A549 treated with Mapracorat at 1 μM for 4 hours (cell line): ENCODE data around the gene SMC5. TPM values are rescaled to one million over a fixed set of nuclear protein-coding genes. Genes with fewer than 3 reads are reported as not detected.

Source experiments
- total RNA-seq: library from RNA; stranded (reverse); fragments of 200-300 nt; extraction: Qiagen RNA extraction; gene quantifications from 5 replicates; pipeline ENCODE4 v1.2.3, GENCODE V29; 2022

SMC5 gene
- 11.5 to 16.7 TPM (median 15.3 TPM) in 5 replicates for total RNA-seq

DNA sequence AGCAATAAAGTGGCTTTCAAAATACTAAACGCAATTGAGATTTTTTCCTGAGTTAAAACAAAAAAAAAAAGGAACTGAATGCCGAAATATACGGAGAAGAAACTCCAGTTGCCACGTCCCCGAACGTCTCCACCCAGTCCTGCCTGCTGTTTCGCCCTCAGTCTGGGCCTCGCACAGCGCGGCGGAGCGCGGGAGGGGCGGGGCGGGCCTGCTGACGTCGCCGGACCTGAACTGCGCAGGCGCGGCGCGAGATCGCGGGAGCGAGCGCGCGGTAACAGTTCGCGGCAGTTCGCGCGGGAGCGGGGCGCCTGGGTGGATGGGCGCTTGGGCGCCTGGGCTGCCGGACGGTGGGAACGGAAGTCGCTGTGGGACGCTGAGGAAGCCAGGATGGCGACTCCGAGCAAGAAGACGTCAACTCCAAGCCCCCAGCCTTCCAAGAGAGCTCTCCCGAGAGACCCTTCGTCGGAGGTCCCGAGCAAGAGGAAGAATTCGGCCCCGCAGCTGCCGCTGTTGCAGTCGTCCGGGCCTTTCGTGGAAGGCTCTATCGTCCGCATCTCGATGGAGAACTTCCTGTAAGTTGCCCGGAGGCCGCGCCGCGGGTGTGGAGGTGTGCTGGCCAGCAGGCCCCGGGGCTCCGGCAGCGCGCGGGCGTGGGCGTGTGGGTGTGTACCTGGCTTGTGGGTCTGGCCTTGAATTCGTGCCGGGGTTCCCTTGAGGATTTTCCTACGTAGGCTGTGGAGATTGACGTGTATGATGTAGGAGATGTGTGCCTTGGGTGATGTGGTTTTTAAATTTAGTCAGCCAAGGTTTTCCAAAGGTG, at the start of gene SMC5:
Gene SMC5 (plus strand): TSS at position 287 of the 820 bp plus-strand sequence. CDS start 101 bp downstream, at position 388.

Other genes starting within 250 kb of the SMC5 start
- 0.20 to 0.35 TPM (median 0.31 TPM) in 5 replicates for gene MAMDC2, start 215.1 kb upstream of the SMC5 start, total RNA-seq
- gene KLF9, start 155.7 kb downstream of the SMC5 start, total RNA-seq: 2.7 to 4.3 TPM (median 3.7 TPM) in 5 replicates